Measurements from ENCODE around the gene HDLBP.

HDLBP gene

GRCh38 chr2:241274127-241274526 is 41.3 kb downstream of the HDLBP start:
- TF ChIP-seq JUND (IDR thresholded peaks at IDR 0.05; ENCODE audit: low read depth) = no peak
- DNase-seq (ENCODE audit: low read depth in 1 of 2, low spot score in 1 of 2) = no peak
- in situ Hi-C loops (cut with HindIII; ENCODE audit: low pct_unique_long_range_greater_than_20kb, low sequenced_read_pairs) = no loop called here

DNA sequence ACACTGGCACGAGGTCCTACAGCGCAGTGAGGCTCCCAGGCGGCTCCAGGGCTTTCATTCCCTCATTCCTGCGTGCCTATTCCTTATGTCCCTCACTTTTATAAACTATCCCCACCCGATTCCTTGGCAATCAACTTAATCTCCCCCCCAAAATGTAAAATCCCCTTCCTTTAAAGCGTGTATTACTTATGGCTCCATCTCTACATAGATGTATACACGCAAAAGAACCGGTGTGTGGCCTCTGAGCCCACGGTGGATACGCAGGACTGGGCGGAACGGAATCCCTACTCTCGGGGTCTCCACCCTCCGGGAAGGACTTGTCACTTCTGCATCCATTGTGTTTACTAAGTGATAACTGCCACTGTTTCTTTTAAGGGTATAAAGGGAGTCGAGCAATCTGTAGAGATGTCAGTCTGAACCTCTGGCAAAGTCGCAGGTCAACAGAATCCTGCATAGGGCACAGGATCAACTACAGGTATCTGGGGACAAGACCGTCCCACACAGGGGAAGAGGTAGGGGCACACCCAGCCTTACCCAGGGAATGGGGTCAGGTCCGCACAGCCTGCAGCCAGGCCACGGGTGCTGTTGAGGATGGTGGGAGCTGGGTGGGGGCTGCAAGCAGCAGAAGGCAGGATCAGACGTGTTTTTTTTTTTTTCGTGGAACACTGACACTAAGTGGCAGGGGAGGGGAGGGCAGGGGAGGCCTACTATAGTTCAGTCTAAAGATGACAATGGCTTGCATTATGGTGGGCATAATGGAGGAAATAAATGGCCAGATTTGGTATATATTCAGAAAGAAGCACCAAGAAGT is 42.1 kb downstream of the HDLBP start:
- DNase-seq (ENCODE audit: low read depth in 1 of 2, low spot score in 1 of 2) = no peak
- no peak for TF ChIP-seq JUND (IDR thresholded peaks at IDR 0.05; ENCODE audit: low read depth)
- in situ Hi-C loops (cut with HindIII; ENCODE audit: low pct_unique_long_range_greater_than_20kb, low sequenced_read_pairs) = no loop called here

DNA sequence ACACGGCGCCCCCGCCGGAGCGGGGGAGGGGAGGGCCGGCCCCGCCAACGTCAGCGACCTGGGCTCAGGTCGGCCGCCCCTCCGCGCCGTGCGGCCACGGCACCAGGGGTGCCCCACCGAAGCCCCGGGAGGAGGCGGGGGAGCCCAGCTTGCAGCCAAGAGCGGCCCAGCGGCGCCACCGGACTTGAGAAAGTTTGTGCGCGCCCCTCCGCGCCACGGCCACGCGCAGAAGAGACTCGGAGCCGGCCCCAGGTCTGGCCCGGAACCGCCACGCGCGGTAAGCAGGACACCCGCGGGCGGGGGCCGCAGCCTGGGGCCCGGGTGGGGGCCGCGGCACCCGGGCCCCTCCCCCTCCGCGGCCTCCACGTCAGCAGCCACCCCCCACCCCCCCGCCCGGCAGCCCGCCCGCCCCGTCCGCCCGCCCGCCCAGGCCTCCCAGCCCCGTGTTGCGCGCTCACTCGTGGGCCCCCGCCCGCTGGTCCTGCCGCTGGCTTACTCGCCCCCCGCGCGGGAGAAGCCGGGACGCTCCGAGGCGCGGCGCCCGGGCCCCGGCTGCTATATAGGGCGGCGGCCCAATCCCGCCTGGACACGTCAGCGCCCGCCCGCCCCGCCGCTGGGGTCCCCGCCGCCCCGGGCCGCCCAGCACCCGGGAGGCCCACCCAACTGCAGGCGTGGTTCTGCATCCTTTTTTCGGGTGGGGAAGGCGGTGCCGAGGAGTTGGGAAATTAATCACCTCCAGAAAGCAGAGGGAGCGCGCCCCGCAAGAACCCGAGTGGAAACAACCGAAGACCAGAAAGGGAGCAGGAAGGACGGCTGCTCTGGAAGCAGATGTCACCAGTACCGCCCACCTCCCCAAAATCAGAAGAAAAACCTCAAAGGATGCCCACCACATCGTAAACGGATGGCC is 42.9 kb downstream of the HDLBP start:
- peak; percentile 24 to 57 for DNase-seq (ENCODE audit: low read depth in 1 of 2, low spot score in 1 of 2)
- no peak for TF ChIP-seq JUND (IDR thresholded peaks at IDR 0.05; ENCODE audit: low read depth)
- in situ Hi-C loops (cut with HindIII; ENCODE audit: low pct_unique_long_range_greater_than_20kb, low sequenced_read_pairs) = no loop called here

- no peak for TF ChIP-seq JUND (IDR thresholded peaks at IDR 0.05; ENCODE audit: low read depth)
- DNase-seq (ENCODE audit: low read depth in 1 of 2, low spot score in 1 of 2) = peak; percentile 25 to 84
- in situ Hi-C loops (cut with HindIII; ENCODE audit: low pct_unique_long_range_greater_than_20kb, low sequenced_read_pairs) = no loop called here
These were observed 43.7 kb downstream of the HDLBP start for GRCh38 chr2:241271706-241272302.

- DNase-seq (ENCODE audit: low read depth in 1 of 2, low spot score in 1 of 2) = no peak
- in situ Hi-C loops (cut with HindIII; ENCODE audit: low pct_unique_long_range_greater_than_20kb, low sequenced_read_pairs) = no loop called here
These were observed 44.9 kb downstream of the HDLBP start for GRCh38 chr2:241270531-241270930.

DNA sequence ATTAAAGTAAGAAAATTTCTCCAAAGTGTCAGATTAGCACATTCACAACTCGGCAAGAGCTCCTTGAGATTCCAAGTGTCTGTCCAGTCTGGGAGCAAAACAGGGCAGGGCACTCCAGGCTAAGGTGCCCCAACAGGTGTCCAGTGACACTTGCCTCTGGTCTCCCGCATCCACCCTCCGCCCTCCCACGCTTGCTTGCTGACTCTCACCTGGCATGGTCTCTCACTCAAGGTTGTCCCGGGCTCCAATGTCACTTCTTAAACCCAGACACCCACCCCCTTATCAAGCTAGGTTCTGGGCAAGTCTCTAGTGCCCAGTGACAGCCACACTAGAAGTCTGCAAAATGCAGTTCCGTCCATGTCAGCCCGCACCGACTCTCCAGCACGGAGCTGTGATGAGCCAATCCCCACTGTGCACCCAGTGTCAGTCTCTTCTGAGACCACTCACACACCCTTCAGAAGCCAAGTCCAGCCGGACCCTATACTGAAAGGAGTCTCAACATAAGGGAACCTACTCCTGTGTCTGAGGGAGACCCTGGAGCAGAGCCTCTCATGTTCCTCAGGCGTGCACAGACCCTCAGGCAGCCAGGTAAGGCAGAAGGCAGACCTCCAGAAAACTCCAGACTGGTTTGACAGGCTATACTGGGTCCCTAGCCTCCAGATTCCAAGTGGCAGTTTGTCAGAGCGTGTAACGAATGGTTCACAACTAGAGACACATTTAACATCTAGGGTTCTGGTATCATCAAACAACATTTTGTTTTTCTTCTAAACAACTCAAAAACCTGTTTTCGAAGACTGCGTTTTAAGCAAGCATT is 45.6 kb downstream of the HDLBP start:
- in situ Hi-C loops (cut with HindIII; ENCODE audit: low pct_unique_long_range_greater_than_20kb, low sequenced_read_pairs) = no loop called here
- TF ChIP-seq JUND (IDR thresholded peaks at IDR 0.05; ENCODE audit: low read depth) = no peak
- DNase-seq (ENCODE audit: low read depth in 1 of 2, low spot score in 1 of 2) = peak in 1 of 2 experiments; percentile 56

More at GRCh38 chr2:241270531-241270930, 44.9 kb downstream of the HDLBP start:
- no peak for TF ChIP-seq JUND (IDR thresholded peaks at IDR 0.05; ENCODE audit: low read depth)

DNA sequence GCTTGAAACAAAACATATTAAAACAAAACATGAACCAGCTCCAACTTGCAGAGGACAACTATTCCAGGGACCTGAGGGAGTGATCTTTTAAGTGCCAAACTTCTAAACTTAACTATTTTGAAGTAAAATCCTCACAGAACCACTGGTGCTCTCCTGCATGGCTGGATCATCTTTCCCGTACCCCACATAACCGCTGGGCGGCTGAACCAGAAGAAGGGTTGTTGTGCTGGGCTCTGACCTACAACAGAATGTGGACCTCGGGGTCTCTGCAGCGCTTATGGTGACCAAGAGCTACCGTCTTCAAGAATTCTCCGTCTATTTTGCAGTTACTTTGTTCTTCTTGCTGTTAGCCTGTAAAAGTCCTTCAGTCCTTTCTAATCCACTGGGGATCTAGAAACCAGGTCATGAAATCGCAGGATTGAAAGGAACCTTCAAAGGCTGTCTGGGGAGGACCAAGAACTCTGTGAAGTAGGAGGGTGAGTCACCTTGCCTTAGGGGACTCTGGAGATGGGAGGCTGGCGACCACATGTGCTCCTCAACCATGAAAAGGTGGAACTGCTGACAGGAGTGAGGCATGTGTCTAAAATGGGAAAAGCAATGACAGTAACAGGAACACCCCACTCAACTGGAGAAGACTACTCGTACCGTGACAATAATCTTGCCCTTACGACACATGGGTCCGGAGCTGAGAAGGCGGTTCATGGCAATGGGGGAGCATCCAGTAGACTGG is 46.6 kb downstream of the HDLBP start:
- TF ChIP-seq JUND (IDR thresholded peaks at IDR 0.05; ENCODE audit: low read depth) = no peak
- in situ Hi-C loops (cut with HindIII; ENCODE audit: low pct_unique_long_range_greater_than_20kb, low sequenced_read_pairs) = no loop called here
- DNase-seq (ENCODE audit: low read depth in 1 of 2, low spot score in 1 of 2) = no peak

DNA sequence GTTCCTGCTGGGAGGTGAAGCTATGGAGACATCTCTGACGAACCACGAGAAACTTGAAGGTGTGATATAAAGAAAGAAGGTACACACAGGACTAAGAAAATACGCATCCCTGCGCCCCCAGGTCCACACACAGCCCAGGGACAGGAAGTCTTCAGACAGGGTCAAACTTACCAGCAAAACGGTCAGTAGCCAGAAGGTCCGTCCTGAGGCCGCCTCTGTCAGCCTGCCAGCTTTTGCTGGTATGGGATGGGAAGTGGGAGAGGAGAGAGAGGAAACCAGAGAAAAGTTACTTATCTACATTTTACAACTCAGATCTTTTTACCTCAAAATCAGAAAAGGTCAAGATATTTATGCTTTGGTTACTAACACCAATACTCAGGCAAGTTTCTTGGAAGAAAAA is 47.2 kb downstream of the HDLBP start:
- in situ Hi-C loops (cut with HindIII; ENCODE audit: low pct_unique_long_range_greater_than_20kb, low sequenced_read_pairs) = no loop called here
- no peak for DNase-seq (ENCODE audit: low read depth in 1 of 2, low spot score in 1 of 2)
- no peak for TF ChIP-seq JUND (IDR thresholded peaks at IDR 0.05; ENCODE audit: low read depth)

DNA sequence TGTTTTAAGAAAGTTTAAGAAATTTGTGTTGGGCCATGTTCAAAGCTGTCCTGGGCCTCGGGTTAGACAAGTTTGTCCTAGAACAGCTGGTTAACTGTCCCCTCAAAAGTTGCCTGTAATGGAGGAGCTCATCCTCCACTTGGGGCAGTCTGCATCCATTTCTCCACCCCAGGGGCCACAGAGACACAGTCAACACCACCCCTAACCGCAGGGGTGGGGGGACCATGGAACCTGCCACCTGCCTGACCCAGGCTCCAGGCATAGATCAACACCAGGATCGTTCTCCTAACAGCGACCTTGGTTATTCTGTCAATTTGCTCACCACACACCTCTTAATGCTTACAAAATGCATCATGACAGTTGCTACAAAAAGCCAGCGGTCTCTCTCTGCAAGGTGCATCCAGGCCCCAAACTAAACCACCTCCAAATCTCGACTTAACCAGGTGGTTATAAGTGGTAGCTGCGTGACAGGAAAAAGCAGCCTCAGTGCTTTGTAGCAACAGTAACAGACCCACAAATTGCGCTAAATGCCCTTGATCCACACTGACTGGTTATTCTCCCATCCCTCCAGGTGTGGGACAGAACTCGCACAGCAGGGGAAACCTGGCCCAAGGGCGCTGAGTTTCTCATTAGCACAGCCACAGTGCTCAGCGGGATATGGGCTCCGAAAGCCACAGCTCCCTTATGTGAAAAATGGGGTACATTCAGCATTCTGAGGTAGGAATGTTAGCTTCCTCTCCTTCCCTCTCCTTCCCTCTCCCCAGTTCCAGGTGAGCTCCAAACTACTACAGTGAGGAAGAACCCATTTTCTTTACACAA is 48.0 kb downstream of the HDLBP start:
- no peak for TF ChIP-seq JUND (IDR thresholded peaks at IDR 0.05; ENCODE audit: low read depth)
- no peak for DNase-seq (ENCODE audit: low read depth in 1 of 2, low spot score in 1 of 2)

GRCh38 chr2:241265506-241265905 is 50.0 kb downstream of the HDLBP start:
- no peak for DNase-seq (ENCODE audit: low read depth in 1 of 2, low spot score in 1 of 2)
- in situ Hi-C loops (cut with HindIII; ENCODE audit: low pct_unique_long_range_greater_than_20kb, low sequenced_read_pairs) = no loop called here

More for the DNA sequence above, 48.0 kb downstream of the HDLBP start:
- in situ Hi-C loops (cut with HindIII; ENCODE audit: low pct_unique_long_range_greater_than_20kb, low sequenced_read_pairs) = no loop called here

DNA sequence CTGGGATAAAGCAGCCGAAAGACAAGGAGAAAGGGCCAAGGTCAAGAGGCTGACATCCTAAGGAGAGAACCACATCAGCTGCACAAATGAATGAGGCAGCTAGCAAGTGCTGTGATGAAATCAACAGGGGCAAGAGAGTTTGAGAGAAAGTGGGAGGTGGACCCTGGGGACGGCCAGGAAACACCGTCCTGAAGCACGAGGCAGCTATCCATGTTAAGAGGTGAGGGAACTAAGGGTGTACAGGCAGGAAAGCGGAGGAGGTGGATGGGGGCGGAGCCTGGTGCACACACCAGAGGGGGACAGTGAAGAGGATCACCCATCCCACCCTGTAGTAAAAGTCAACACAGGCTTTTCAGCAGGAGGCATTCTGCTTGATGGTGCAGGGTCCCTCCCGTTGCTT is 52.4 kb downstream of the HDLBP start:
- no peak for DNase-seq (ENCODE audit: low read depth in 1 of 2, low spot score in 1 of 2)
- TF ChIP-seq JUND (IDR thresholded peaks at IDR 0.05; ENCODE audit: low read depth) = no peak
- in situ Hi-C loops (cut with HindIII; ENCODE audit: low pct_unique_long_range_greater_than_20kb, low sequenced_read_pairs) = no loop called here

More at GRCh38 chr2:241265506-241265905, 50.0 kb downstream of the HDLBP start:
- TF ChIP-seq JUND (IDR thresholded peaks at IDR 0.05; ENCODE audit: low read depth) = no peak
